ENCODE data around the gene CASK.

The CASK gene

GRCh38 chrX:41912923-41913322, 10.4 kb downstream of the CASK start:
- DNase-seq, result no peak

GRCh38 chrX:41909068-41909467, 14.3 kb downstream of the CASK start:
- DNase-seq, result no peak

DNA sequence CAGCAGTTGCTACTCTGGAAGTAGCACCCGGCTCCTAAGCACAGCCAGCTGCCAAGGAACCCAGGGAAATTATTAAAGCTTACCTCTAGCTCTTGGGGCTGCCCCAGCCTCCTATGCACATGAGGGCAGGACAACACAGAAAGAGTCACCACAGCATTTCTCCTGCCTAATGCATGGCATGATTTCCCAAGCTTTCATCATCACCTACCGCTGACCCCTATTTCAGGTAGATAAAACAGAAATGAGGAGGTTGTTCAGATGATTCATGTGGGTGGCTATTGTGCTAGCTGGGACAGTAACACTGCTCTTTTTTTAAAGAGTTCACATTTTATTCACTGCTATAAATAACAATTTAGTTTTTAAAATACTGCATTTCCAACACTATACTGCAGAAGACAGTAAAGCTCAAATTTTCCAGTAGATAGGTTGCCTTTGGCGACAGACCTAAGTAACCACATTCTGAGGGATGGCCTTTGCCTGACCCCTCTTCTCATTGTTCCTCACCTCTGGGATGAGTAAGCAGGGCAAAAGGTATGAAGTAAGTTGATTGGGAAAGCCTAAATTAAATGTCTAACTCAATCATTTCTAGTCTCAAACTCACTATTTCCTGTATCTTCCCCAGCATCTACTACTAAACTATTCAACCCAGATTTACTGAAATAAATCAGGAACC, 16.7 kb downstream of the CASK start:
- no peak for DNase-seq

DNA sequence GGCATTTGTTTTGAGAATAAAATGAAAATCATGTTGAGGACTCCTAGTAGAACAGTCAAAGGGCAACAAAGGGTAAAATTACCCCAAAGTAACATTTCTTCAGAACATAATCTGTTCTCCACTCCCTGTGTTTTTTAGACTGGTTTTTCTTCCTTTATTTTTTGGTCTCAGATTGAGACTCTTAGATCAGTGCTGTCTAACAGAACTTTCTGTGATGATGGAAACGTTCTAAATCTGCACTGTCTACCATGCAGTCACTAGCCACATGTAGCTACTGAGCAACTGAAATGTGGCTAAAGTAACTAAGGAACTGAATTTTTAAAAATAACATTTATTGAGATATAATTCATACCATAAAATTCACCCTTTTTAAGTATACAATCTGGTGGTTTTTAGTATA, 19.8 kb downstream of the CASK start:
- no peak for DNase-seq

DNA sequence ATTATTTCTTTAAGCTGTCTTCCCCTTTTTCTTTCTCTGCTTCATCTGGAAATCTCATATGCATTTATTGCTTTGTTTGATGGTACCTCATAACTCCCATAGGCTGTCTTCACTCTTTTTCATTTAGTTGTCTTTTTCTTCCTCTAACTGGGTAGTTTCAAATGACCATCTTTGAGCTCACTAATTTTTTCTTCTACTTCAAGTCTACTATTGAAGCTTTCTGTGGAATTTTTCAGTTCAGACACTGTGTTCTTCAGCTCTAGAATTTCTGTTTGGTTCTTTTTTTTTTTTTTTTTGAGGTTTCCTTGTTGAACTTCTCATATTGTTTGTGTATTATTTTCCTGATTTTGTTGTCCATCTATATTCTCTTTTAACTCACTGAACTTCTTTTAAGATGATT, 23.0 kb downstream of the CASK start:
- no peak for DNase-seq

GRCh38 chrX:41895826-41896225, 27.5 kb downstream of the CASK start:
- no peak for DNase-seq

- no peak for DNase-seq
These were observed 33.3 kb downstream of the CASK start for GRCh38 chrX:41890026-41890423.

- DNase-seq, result no peak
These were observed 33.9 kb downstream of the CASK start for GRCh38 chrX:41889317-41890025.

GRCh38 chrX:41887691-41888090, 35.7 kb downstream of the CASK start:
- DNase-seq, result no peak

DNA sequence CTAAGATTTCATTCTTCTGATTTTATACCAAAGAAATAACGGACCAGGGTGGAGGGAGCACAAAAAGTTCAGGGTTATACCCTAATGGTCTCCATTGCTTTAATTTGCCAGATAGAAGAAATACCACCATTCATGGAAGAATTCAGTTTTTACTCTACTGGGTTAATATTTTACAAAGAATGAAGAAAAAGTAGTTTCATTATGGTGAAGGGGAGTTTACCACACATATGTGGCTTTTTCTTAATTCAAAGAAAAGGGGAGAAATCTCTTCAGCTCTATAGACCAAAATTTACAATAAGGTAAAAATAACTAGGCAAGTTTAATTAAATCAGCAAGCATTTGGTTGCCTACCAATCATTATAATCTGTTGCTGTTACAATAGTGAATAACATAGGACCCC, 37.6 kb downstream of the CASK start:
- no peak for DNase-seq

DNA sequence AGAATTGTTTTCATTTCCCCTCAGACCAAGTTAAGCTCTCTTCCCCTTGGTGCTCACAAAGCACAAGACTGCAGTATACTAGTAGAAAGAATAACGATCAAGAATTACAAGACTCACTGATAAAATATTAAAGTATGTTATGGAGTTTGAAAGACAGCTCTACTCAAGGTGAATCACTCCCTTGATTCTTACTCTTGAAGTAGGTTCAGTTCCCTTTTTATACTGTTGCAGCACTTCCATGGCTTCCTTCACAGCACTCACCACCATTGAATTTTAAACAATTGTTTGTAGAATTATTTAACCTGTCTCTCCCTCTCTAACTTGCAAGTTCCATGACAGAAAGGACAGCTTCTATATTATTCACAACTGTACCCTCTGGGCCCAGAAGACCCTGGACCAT, 42.2 kb downstream of the CASK start:
- DNase-seq, result no peak

GRCh38 chrX:41877167-41877566, 46.2 kb downstream of the CASK start:
- no peak for DNase-seq

DNA sequence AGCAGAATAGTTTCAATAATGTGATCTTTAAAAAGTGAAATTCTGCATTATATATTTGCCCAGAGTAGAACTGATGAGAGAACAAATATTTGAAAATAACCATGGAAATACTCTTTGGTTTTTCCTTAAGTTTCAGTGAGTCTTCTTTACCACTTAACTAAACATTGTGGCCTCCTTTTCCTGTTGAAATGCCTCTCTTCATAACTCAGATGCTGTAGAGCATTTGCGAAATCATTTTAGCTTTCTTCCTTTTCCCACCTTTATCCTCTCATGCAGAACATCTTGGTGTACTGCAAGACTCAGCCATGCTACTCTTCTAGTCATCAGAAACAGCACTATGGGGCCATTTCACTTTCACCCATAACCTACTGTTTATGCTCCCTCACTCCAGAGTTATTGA, 48.2 kb downstream of the CASK start:
- DNase-seq, result no peak

GRCh38 chrX:41870719-41871151, 52.6 kb downstream of the CASK start:
- no peak for DNase-seq

GRCh38 chrX:41868392-41868977, 54.9 kb downstream of the CASK start:
- no peak for DNase-seq

DNA sequence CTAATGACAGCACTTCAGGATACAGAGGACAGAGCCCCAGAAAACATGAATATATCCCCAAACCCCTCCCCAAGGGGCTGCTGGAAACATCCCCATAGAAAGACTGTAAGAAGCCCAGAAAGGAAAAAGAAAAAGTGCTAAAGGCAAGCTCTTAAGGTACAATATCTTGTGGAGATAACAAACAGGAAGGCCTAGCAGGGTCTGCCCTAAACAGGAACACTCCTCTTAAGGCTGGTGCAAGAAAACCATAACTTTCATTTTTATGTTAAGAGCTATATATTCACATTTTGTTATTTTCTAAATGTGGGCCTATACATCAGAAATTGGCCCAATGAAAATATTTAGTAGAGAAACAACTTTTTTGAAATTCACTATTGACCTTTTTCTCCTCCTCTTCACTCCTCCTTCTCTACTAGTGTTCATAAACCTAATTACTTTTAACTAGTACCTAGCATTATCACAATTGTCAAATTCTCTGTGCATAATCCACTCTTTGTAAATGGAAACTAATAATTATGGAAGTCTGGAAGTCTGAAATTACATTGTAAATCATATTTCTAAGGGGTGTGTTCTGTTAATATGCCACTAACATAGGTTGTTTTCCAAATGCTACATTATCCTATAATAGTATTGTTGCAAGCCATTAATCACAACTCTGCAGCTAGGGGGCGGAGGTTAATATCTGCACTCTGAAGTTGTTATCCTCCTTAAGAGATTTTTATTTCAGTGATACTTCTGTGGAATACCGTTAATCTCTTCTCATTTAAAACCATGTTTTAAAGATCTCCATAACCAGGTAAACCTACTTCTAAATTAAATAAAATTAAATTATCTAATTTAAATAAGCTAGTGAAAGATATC, 59.8 kb downstream of the CASK start:
- no peak for DNase-seq

- DNase-seq, result no peak
These were observed 60.7 kb downstream of the CASK start for GRCh38 chrX:41862562-41863184.

DNA sequence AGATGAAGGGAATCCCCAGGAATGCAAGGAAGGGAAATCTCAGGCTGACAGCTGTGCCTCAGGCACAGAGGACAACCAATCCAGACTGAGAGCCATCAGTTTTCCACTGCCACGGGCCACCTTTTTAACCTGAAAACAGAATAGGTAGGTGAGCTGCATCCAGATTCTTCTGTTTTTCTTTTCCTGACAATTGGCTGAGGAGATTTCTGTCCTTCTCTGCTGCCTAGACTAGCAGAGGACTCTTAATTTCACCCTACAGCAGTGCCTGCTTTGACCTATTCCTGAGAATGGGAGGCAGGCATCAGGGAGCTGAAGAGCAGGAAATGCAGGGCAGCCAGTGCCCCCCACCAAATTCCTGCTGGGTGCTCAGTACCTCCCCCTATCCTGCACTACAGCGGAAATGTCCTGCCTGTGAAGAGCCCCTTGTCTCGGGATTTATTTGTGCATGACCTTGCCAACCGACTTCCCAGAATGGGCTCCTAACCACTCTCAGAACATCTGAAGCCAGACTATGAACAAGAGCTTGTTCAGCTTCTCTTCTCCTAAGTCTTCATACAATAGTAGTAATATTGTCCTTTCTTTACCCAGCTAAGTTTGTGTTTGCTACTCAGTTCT, 65.1 kb downstream of the CASK start:
- DNase-seq, result no peak

DNA sequence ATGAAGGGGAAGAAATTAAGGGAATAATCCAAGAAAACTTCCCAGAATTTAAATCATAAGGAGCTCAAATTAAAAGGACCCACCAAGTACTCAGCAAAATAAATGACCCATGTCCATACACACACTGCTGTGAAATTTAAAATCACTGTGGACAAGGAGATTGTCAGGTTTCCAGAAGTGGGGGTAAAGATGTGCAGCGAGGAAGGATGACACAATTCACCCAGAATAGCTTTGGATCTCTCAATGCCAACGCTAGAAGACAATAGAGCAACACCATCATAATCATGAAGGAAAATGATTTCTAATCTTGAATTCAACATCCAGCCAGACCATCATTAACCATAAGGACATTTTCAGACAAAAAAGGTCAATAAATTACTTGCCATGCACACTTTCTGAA, 65.7 kb downstream of the CASK start:
- no peak for DNase-seq

GRCh38 chrX:41846714-41847113, 76.6 kb downstream of the CASK start:
- no peak for DNase-seq

- no peak for DNase-seq
These were observed 85.9 kb downstream of the CASK start for GRCh38 chrX:41837270-41837944.

DNA sequence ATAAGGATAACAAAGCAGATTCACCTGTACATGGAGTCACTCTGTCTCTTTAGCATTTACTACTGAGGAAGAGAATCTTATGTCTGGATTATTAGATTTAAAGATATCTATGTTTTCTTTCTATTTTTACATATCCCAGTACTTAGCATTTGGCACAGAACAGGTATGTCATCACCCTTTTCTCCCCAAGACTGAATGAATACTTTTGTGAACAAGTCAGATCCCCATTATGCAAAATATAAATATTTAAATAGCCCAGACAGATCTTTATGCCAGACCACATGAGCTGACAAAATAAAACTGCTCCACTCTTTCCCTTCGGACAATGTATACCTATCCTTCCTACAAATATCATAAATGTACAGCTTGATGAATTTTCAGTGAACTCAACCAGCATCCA, 94.5 kb downstream of the CASK start:
- no peak for DNase-seq
